B cell (primary cell): ENCODE measurements around the gene KLHL41. TPM values are rescaled to one million over a fixed set of nuclear protein-coding genes. Genes with fewer than 3 reads are reported as not detected.
"Not testable (repeated sequence)": the region's sequence is repeated elsewhere in the genome, so short reads cannot be mapped to it uniquely, and the experiment has no call there.

Experiments
- ATAC-seq: fragments of 200-7000 bp; cut with Tn5 transposase; one replicate; pipeline ENCODE4 v1.10.0; 2021; ENCODE audit warnings: low read depth, mild to moderate bottlenecking, moderate number of reproducible peaks, moderate library complexity
- CTCF ChIA-PET: fragments of 350-600 bp; sonication (Branson Sonifier 250); formaldehyde crosslinking; loops from one replicate; lab custom pipeline; 2021; ENCODE audit warnings: antibody characterized with exemption, inconsistent platforms; lab: Charles Lee
- POLR2A ChIA-PET: fragments of 350-600 bp; sonication (Branson Sonifier 250); formaldehyde crosslinking; loops from one replicate; lab custom pipeline; 2021; ENCODE audit warnings: antibody characterized with exemption; lab: Charles Lee
- DNase-seq: peaks from one replicate; pipeline ENCODE4 v3.0.0; 2013
- H2AFZ ChIP-seq: 2 replicates; pipeline ENCODE4 v1.6.1; 2012; ENCODE audit warnings: mild to moderate bottlenecking, low read depth, low read length; ENCODE audit not compliant: insufficient read depth, poor library complexity, severe bottlenecking
- H3K27ac ChIP-seq, 2 donors: 1 replicate in 1 of 2; 2 replicates in 1 of 2; pipeline ENCODE4 v1.5.1; 2012 to 2013; ENCODE audit warnings: low read length in 2 of 2, mild to moderate bottlenecking in 2 of 2, moderate library complexity in 1 of 2
- H3K27me3 ChIP-seq, 4 experiments: fragments of 200-600 bp in 1 of 4; sonication (generic) in 1 of 4; replicated peaks in 1 of 4; 1 replicate in 2 of 4; 2 replicates in 2 of 4; pipeline versions ENCODE4 v1.6.1 to v1.7.0; 2013 to 2016; ENCODE audit warnings: low read length in 3 of 4, mild to moderate bottlenecking in 2 of 4, mixed read lengths in 1 of 4, moderate library complexity in 1 of 4; ENCODE audit not compliant: insufficient read depth in 4 of 4, control insufficient read depth in 3 of 4; ENCODE audit errors: control extremely low read depth in 1 of 4
- H3K36me3 ChIP-seq, 2 experiments: replicated peaks in 1 of 2; 1 replicate in 1 of 2; 2 replicates in 1 of 2; pipeline versions ENCODE4 v1.6.1 to v1.7.1; 2013; ENCODE audit warnings: low read length in 1 of 2; ENCODE audit not compliant: insufficient read depth in 2 of 2, control insufficient read depth in 1 of 2; ENCODE audit errors: control extremely low read depth in 1 of 2, extremely low read depth in 1 of 2
- H3K4me1 ChIP-seq, 2 donors: fragments of 200-600 bp in 1 of 2; sonication (generic) in 1 of 2; 1 replicate in 1 of 2; 2 replicates in 1 of 2; pipeline versions ENCODE4 v1.5.1 to v1.6.1; 2013 to 2017; ENCODE audit warnings: low read length in 2 of 2; ENCODE audit not compliant: control insufficient read depth in 2 of 2, insufficient read depth in 2 of 2
- H3K4me2 ChIP-seq: replicated peaks from 2 replicates; pipeline ENCODE3; 2012; ENCODE audit warnings: mild to moderate bottlenecking, low read depth, low read length; ENCODE audit not compliant: poor library complexity, severe bottlenecking
- H3K4me3 ChIP-seq, 5 experiments: fragments of 200-600 bp in 1 of 5; sonication (generic) in 1 of 5; 1 replicate in 3 of 5; 2 replicates in 2 of 5; pipeline versions ENCODE4 v1.5.1 to v1.7.0; 2011 to 2016; ENCODE audit warnings: low read length in 4 of 5, mild to moderate bottlenecking in 4 of 5, low read depth in 2 of 5, control low read depth in 1 of 5, moderate library complexity in 1 of 5; ENCODE audit not compliant: insufficient read depth in 1 of 5; ENCODE audit errors: control extremely low read depth in 1 of 5, extremely low read depth in 1 of 5
- H3K79me2 ChIP-seq: fragments of 200-600 bp; sonication (generic); one replicate; pipeline ENCODE4 v1.6.0; 2016; ENCODE audit warnings: low read length; ENCODE audit not compliant: control insufficient read depth, insufficient read depth
- H3K9ac ChIP-seq: fragments of 200-600 bp; sonication (generic); 2 replicates; pipeline ENCODE4 v1.6.1; 2017; ENCODE audit warnings: mild to moderate bottlenecking, low read length, moderate library complexity
- H3K9me3 ChIP-seq, 3 donors: one replicate each; pipeline versions ENCODE4 v1.6.1 to v1.7.1; 2013; ENCODE audit warnings: low read length in 2 of 3; ENCODE audit not compliant: control insufficient read depth in 2 of 3, insufficient read depth in 1 of 3; ENCODE audit errors: control extremely low read depth in 1 of 3
- H4K20me1 ChIP-seq: 2 replicates; pipeline ENCODE4 v1.6.0; 2012; ENCODE audit warnings: mild to moderate bottlenecking, low read length; ENCODE audit not compliant: insufficient read depth, control insufficient read depth, poor library complexity, severe bottlenecking
- H3K27ac Mint-ChIP-seq: one replicate; pipeline ENCODE4 v1.8.0; 2021; ENCODE audit warnings: mixed read lengths
- H3K27me3 Mint-ChIP-seq: one replicate; pipeline ENCODE4 v1.8.0; 2021; ENCODE audit warnings: mixed read lengths
- H3K4me1 Mint-ChIP-seq: one replicate; pipeline ENCODE4 v1.8.0; 2021; ENCODE audit warnings: mixed read lengths
- H3K4me3 Mint-ChIP-seq: one replicate; pipeline ENCODE4 v1.8.0; 2021; ENCODE audit warnings: mixed read lengths
- H3K9me3 Mint-ChIP-seq: one replicate; pipeline ENCODE4 v1.8.0; 2022; ENCODE audit warnings: mixed read lengths; ENCODE audit not compliant: insufficient read depth
- EZH2 ChIP-seq: IDR thresholded peaks from 2 replicates; pipeline ENCODE4 v1.6.1; 2012; ENCODE audit warnings: borderline replicate concordance, low read depth, mild to moderate bottlenecking, moderate library complexity, low read length; ENCODE audit not compliant: insufficient read depth, poor library complexity, severe bottlenecking
- WGBS: methylation state at CpG from one replicate; pipeline ENCODE4 v1.1.5; 2013; ENCODE audit warnings: missing lambda C conversion rate; ENCODE audit not compliant: insufficient coverage; 5-methylcytosine and 5-hydroxymethylcytosine counted together
- intact Hi-C: fragments of 100-400 bp; cut with micrococcal nuclease; formaldehyde crosslinking; loops from one replicate; pipeline ENCODE4 v1.10.0; 2022
- polyA plus RNA-seq: library from polyadenylated mRNA; depleted of rRNA; stranded (reverse); fragments of >200 nt; gene quantifications from 2 replicates; pipeline ENCODE4 v1.2.3, GENCODE V29; 2012
- total RNA-seq, 2 donors: library from RNA; stranded (reverse); fragments of 120-200 nt in 1 of 2; gene quantifications; 1 replicate in 1 of 2; 2 replicates in 1 of 2; pipeline versions ENCODE4 v1.2.3 to v1.2.4, GENCODE V29; 2013 to 2022
- TF ChIP-seq, protein P1 (sequence below): fragments of 200-600 bp; IDR thresholded peaks from one replicate; pipeline ENCODE4 v1.8.0; 2022; ENCODE audit warnings: antibody characterized with exemption, mild to moderate bottlenecking

The KLHL41 gene
- total and polyA plus RNA-seq, 2 donors (not counting 1 experiment from before 2014, with no cell fraction given), result 0.03 to 0.27 TPM

DNA sequence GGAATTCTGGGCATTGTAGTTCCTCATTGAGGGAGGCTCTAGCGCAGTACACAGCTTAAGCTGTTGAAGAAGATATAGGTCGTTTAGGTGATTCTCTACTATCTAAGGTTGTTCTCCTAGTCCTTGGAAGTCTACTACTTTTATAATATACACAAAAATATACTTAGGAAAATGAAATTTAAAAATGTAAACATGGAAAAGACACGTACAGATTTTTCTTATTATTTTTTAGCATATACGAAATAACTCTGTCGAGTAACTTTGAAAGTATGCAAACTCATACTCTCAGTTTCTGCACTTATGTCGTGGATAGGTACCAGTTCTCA is 64.4 kb downstream of the KLHL41 start:
- Histone ChIP-seq H3K9ac (peak overlapping the region; percentile 90), H2AFZ (peak overlapping the region; percentile 98), H3K27ac (peak overlapping the region; percentile 75 to 84), H3K4me3 (peak overlapping the region; percentile 74 to 99 (median 89)), H3K79me2 (peaks cover 35% of the 10 kb centered on the region), H3K27me3 (no peaks in the 10 kb centered on the region), H3K4me2 (peak overlapping the region; percentile 75), H4K20me1 (no peaks in the 10 kb centered on the region), H3K36me3 (no peaks in the 10 kb centered on the region), H3K9me3 (no peaks in the 10 kb centered on the region), H3K4me1 (peaks cover 5 to 6% of the 10 kb centered on the region in 2 donors)
- no CpG with 5 or more reads among the region's 6 CpGs for WGBS
- TF ChIP-seq EZH2, result no peak
- TF ChIP-seq, protein P1, sequence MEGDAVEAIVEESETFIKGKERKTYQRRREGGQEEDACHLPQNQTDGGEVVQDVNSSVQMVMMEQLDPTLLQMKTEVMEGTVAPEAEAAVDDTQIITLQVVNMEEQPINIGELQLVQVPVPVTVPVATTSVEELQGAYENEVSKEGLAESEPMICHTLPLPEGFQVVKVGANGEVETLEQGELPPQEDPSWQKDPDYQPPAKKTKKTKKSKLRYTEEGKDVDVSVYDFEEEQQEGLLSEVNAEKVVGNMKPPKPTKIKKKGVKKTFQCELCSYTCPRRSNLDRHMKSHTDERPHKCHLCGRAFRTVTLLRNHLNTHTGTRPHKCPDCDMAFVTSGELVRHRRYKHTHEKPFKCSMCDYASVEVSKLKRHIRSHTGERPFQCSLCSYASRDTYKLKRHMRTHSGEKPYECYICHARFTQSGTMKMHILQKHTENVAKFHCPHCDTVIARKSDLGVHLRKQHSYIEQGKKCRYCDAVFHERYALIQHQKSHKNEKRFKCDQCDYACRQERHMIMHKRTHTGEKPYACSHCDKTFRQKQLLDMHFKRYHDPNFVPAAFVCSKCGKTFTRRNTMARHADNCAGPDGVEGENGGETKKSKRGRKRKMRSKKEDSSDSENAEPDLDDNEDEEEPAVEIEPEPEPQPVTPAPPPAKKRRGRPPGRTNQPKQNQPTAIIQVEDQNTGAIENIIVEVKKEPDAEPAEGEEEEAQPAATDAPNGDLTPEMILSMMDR, result no peak
- no peaks in the 10 kb centered on the region for H3K27me3 Mint-ChIP-seq
- H3K4me1 Mint-ChIP-seq, result peaks cover 14% of the 10 kb centered on the region
- H3K9me3 Mint-ChIP-seq, result no peaks in the 10 kb centered on the region
- ChIA-PET POLR2A (interaction anchor here (2.0 kb wide), 1 partner anchor 11 kb away, joined by 16 read pairs; the partner anchor contains the start of gene PPIG), CTCF (interaction anchor here (0.7 to 2.3 kb wide), 3 partner anchors 10 to 255 kb away, joined by 3 to 14 read pairs (median 3); partner anchors contain the start of gene PPIG)
- intact Hi-C loops, result loop anchor here (1.0 to 10.0 kb wide), 5 partner anchors 10 to 1861 kb away; partner anchors contain the start of genes CFAP210, DCAF17, METTL8 and PHOSPHO2
- DNase-seq (no peak), ATAC-seq (no peak)
- H3K4me3 Mint-ChIP-seq, result peak overlapping the region; percentile 96
- H3K27ac Mint-ChIP-seq, result peak overlapping the region; percentile 88

DNA sequence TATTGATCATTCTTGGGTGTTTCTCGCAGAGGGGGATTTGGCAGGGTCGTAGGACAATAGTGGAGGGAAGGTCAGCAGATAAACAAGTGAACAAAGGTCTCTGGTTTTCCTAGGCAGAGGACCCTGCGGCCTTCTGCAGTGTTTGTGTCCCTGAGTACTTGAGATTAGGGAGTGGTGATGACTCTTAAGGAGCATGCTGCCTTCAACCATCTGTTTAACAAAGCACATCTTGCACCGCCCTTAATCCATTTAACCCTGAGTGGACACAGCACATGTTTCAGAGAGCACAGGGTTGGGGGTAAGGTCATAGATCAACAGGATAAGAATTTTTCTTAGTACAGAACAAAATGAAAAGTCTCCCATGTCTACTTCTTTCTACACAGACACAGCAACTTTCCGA is 65.0 kb downstream of the KLHL41 start:
- not testable (repeated sequence) for H3K9ac ChIP-seq, DNase-seq, H3K4me2 ChIP-seq, H3K27me3 ChIP-seq, H3K4me1 ChIP-seq, H4K20me1 ChIP-seq, H3K36me3 ChIP-seq, H3K27me3 Mint-ChIP-seq, H3K27ac Mint-ChIP-seq, H3K9me3 Mint-ChIP-seq, ATAC-seq, H3K9me3 ChIP-seq, H3K4me3 Mint-ChIP-seq, H3K4me3 ChIP-seq, H2AFZ ChIP-seq, H3K27ac ChIP-seq
- POLR2A ChIA-PET, result interaction anchor here (2.0 kb wide), 1 partner anchor 10 kb away, joined by 16 read pairs; the partner anchor contains the start of gene PPIG
- H3K4me1 Mint-ChIP-seq, result peaks cover 14% of the 10 kb centered on the region
- peaks cover 35% of the 10 kb centered on the region for H3K79me2 ChIP-seq
- intact Hi-C loops, result loop anchor here (5.0 to 10.0 kb wide), 2 partner anchors 223 to 1860 kb away; partner anchors contain the start of genes DCAF17, METTL8 and SSB
- CTCF ChIA-PET, result interaction anchor here (2.3 kb wide), 1 partner anchor 10 kb away, joined by 14 read pairs; the partner anchor contains the start of gene PPIG
- 88% methylated on average over 1 of the region's 5 CpGs for WGBS

DNA sequence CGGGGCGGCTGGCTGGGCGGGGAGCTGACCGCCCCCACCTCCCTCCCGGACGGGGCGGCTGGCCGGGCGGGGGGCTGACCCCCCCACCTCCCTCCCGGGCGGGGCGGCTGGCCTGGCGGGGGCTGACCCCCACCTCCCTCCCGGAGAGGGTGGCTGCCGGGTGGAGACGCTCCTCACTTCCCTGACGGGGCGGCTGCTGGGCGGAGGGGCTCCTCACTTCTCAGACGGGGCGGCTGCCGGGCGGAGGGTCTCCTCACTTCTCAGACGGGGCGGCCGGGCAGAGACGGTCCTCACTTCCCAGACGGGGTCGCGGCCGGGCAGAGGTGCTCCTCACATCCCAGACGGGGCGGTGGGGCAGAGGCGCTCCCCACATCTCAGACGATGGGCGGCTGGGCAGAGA is 65.8 kb downstream of the KLHL41 start:
- CTCF ChIA-PET, H4K20me1 ChIP-seq, H3K27ac Mint-ChIP-seq, H3K9ac ChIP-seq, POLR2A ChIA-PET, H3K4me1 ChIP-seq, H3K9me3 Mint-ChIP-seq, H3K4me2 ChIP-seq, H3K27me3 ChIP-seq, H3K27me3 Mint-ChIP-seq, ATAC-seq, H3K4me3 Mint-ChIP-seq, H3K9me3 ChIP-seq, H3K4me3 ChIP-seq, H2AFZ ChIP-seq, DNase-seq, H3K36me3 ChIP-seq, H3K27ac ChIP-seq: not testable (repeated sequence)
- H3K4me1 Mint-ChIP-seq, result peaks cover 14% of the 10 kb centered on the region
- intact Hi-C loops, result loop anchor here (10.0 kb wide), 1 partner anchor 1860 kb away; the partner anchor contains the start of genes DCAF17 and METTL8
- WGBS, result 91% methylated on average over 22 of the region's 36 CpGs
- peaks cover 30% of the 10 kb centered on the region for H3K79me2 ChIP-seq
